ENCODE data around the gene FADS3. TPM values are rescaled to one million over a fixed set of nuclear protein-coding genes. Genes with fewer than 3 reads are reported as not detected.

The FADS3 gene
- total and polyA plus RNA-seq, 2 of the 4 experiments (the other 2 are of a cell fraction), result 54.5 to 110 TPM

DNA sequence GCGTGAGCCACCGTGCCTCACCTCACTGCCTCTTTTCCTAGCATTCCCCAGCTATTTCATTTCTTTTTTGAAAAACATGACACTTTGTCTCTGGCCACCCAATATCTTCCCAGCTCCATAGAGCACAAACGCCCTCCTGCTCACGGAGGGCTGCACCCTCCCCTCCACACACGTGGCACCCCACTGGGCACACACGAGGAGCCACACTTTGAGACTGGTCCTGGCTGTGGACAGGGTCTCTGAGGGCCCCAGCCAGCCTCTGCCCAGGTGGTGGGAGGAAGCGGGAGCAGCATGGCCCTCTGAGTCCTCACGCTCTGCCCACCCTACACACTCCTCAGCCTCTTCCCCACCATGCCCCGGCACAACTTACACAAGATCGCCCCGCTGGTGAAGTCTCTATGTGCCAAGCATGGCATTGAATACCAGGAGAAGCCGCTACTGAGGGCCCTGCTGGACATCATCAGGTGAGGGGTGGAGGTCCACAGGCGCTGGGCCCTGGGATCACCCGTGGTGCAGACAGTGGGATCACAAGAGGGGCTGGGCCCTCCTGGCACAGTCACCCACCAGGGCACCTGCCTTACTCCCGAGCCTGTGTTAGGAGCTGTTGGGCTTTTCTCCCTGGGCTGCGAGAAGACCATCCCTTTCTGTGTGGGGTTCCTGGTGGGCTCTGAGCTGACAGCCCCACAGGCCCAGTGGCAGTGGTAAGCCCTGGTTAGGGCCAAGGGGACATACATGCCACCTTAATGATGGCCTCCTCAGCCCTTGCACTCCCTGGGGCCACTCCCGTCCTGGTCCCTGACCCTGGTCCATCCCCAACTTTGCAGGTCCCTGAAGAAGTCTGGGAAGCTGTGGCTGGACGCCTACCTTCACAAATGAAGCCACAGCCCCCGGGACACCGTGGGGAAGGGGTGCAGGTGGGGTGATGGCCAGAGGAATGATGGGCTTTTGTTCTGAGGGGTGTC lies 26.2 kb downstream of the FADS3 start (continued):
- no peak for TF ChIP-seq RCOR1 (IDR thresholded peaks at IDR 0.05; ENCODE audit: insufficient replicate concordance, low read length)

DNA sequence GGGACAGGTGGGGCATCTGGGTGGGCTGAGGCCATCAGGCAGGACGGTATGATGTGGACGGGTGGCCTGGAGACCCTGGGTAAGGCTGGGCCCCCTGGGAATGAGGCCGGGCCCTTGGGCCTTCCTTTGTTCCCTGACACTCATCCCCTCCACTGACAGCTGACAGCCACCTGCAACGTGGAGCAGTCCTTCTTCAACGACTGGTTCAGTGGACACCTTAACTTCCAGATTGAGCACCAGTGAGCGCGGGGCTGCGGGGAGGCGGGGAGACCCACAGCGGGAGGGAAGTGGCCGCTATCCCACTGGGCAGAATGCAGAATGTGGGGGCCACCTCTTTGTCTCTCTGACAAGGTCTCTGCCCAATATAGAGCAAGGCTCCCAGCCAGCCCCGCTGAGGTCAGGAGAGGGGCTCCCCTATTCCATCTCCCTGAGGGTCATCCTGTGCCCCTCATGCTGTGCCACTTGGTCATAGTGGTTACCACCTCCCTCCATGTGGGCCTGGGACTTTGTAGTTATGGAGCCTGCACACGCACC lies 27.7 kb downstream of the FADS3 start:
- Histone ChIP-seq H3K36me3 (ENCODE audit: control insufficient read depth, insufficient read depth, low read length) (peaks cover 41% of the 10 kb centered on the region), H2AK9ac (replicated peaks; ENCODE audit: low read depth, low read length, poor library complexity) (no peak overlapping the region), H4K91ac (ENCODE audit: insufficient read depth, low read depth, low read length) (no peak overlapping the region), H3K9me3 (ENCODE audit: control insufficient read depth, insufficient read depth, low read length) (no peaks in the 10 kb centered on the region), H3K56ac (ENCODE audit: extremely low read depth, insufficient read depth, low read length) (no peak overlapping the region), H3K4me2 (ENCODE audit: low read depth, low read length) (no peak overlapping the region), H3K27me3 (ENCODE audit: control insufficient read depth, insufficient read depth, low read length) (no peaks in the 10 kb centered on the region), H2BK5ac (ENCODE audit: low read depth, low read length, poor library complexity, severe bottlenecking) (no peak overlapping the region), H2BK120ac (ENCODE audit: low read depth, low read length) (no peak overlapping the region), H2AK5ac (ENCODE audit: low read depth, low read length) (no peak overlapping the region), H3K4me1 (ENCODE audit: control insufficient read depth, insufficient read depth, low read length) (no peaks in the 10 kb centered on the region), H3K4me3 (ENCODE audit: insufficient read depth, low read depth, low read length) (no peak overlapping the region), H3K9ac (ENCODE audit: low read depth, low read length) (no peak overlapping the region), H4K5ac (ENCODE audit: low read depth, low read length) (no peak overlapping the region), H4K20me1 (ENCODE audit: insufficient read depth, low read length) (no peaks in the 10 kb centered on the region), H3K18ac (ENCODE audit: low read depth, low read length) (no peak overlapping the region), H2BK20ac (ENCODE audit: low read depth, low read length) (no peak overlapping the region), H4K8ac (ENCODE audit: low read depth in 2 of 2, low read length in 2 of 2) (no peak overlapping the region), H2AFZ (replicated peaks; ENCODE audit: low read length, poor library complexity) (peak overlapping the region; percentile 58), H3K27ac (ENCODE audit: insufficient read depth, low read length) (no peak overlapping the region), H3K79me1 (ENCODE audit: low read depth in 1 of 2, low read length in 2 of 2) (no peaks in the 10 kb centered on the region), H3K14ac (replicated peaks; ENCODE audit: low read depth, low read length) (no peak overlapping the region), H3K23ac (ENCODE audit: low read depth, low read length) (no peak overlapping the region), H2BK15ac (ENCODE audit: low read depth, low read length) (no peak overlapping the region), H3K9me1 (ENCODE audit: insufficient read depth, low read length) (no peaks in the 10 kb centered on the region), H3K4ac (ENCODE audit: low read depth, low read length) (no peak overlapping the region)
- dilution Hi-C loops (cut with HindIII; ENCODE audit: low sequenced_read_pairs, unreplicated experiment), result no loop called here
- POLR2A ChIA-PET (ENCODE audit: unreplicated experiment), result no interaction called here
- 100% methylated on average over 6 of the region's 13 CpGs; no CpG with 5 or more reads in 1 of the 2 experiments for WGBS, 2 experiments (ENCODE audit: extremely low coverage in 2 of 2, insufficient read length in 1 of 2)
- BruUV-seq (replicated peaks), result no TSS peak
- DNase-seq (no peak), ATAC-seq (ENCODE audit: low read depth) (no peak)
- CTCF ChIA-PET, result no interaction called here
- in situ Hi-C loops (cut with MboI; ENCODE audit: low sequenced_read_pairs), result loop anchor here (25.0 kb wide), 1 partner anchor 449 kb away; no protein-coding TSS in a partner anchor
- intact Hi-C loops (cut with micrococcal nuclease), result no loop called here
- TF ChIP-seq, protein P1, sequence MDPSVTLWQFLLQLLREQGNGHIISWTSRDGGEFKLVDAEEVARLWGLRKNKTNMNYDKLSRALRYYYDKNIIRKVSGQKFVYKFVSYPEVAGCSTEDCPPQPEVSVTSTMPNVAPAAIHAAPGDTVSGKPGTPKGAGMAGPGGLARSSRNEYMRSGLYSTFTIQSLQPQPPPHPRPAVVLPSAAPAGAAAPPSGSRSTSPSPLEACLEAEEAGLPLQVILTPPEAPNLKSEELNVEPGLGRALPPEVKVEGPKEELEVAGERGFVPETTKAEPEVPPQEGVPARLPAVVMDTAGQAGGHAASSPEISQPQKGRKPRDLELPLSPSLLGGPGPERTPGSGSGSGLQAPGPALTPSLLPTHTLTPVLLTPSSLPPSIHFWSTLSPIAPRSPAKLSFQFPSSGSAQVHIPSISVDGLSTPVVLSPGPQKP (IDR thresholded peaks at IDR 0.05; ENCODE audit: borderline replicate concordance, low read depth, low read length), result no peak
- TF ChIP-seq RCOR1 (IDR thresholded peaks at IDR 0.05; ENCODE audit: insufficient replicate concordance, low read length) (no peak), CEBPB (IDR thresholded peaks at IDR 0.05; ENCODE audit: low read depth, low read length) (no peak), SMC3 (IDR thresholded peaks at IDR 0.05; ENCODE audit: low read depth, low read length) (no peak), CHD1 (IDR thresholded peaks at IDR 0.05; ENCODE audit: low read depth, low read length) (no peak), POLR2A (IDR thresholded peaks at IDR 0.05; ENCODE audit: low read depth, low read length) (no peak), BHLHE40 (IDR thresholded peaks at IDR 0.05; ENCODE audit: low read depth, low read length) (no peak)
